K562 (cell line): Measurements from ENCODE around the gene MCL1. TPM values are rescaled to one million over a fixed set of nuclear protein-coding genes. Genes with fewer than 3 reads are reported as not detected.

ENCODE experiments used
- ATAC-seq: fragments of 200-7000 bp; cut with Tn5 transposase; 3 replicates; pipeline ENCODE4 v1.9.1; 2020; ENCODE audit warnings: moderate library complexity
- BruUV-seq: library from RNA; stranded (reverse); fragments of 400-500 nt; replicated peaks from 2 replicates; lab custom pipeline; 2021; lab: Mats Ljungman, UMichigan
- CTCF ChIA-PET: fragments of 300-600 bp; formaldehyde crosslinking; extraction: SDS; loops from one replicate; lab custom pipeline; 2021; ENCODE audit warnings: low intra/inter-chr PET ratio; lab: Yijun Ruan, JAX
- POLR2A ChIA-PET: fragments of 300-600, 350-650 bp; sonication (Branson Sonifier 250); formaldehyde crosslinking; extraction: SDS; loops from one replicate; lab custom pipeline; 2021; ENCODE audit warnings: antibody characterized with exemption, inconsistent platforms; lab: Yijun Ruan, JAX
- DNase-seq, 4 experiments: peaks; one replicate each; pipeline versions ENCODE4 v3.0.0 to v3.0.0-alpha.2; 2011 to 2018; ENCODE audit warnings: low spot score in 3 of 4, mixed read lengths in 3 of 4; ENCODE audit errors: extremely low read depth in 1 of 4
- FAIRE-seq: peaks from 2 replicates; lab custom pipeline; 2011; peaks lifted over from hg19 to GRCh38; lab: Jason Lieb, UNC
- H2AFZ ChIP-seq: 2 replicates; pipeline ENCODE4 v1.6.0; 2011; ENCODE audit warnings: low read depth, low read length, control low read depth, inconsistent platforms
- H3K27ac ChIP-seq: fragments of 200-600 bp; 3 replicates; pipeline ENCODE4 v1.8.0; 2011; ENCODE audit warnings: low read depth, mild to moderate bottlenecking, control low read depth, inconsistent platforms, low read length, moderate library complexity, mixed read lengths; ENCODE audit errors: extremely low read depth
- H3K27me3 ChIP-seq, 2 experiments: fragments of 300-600 bp in 1 of 2; 2 replicates in 1 of 2; 3 replicates in 1 of 2; pipeline versions ENCODE4 v1.6.0 to v1.8.0; 2011; ENCODE audit warnings: inconsistent platforms in 2 of 2, low read length in 2 of 2, mild to moderate bottlenecking in 1 of 2, mixed read lengths in 1 of 2, moderate library complexity in 1 of 2; ENCODE audit not compliant: control insufficient read depth in 2 of 2, insufficient read depth in 2 of 2
- H3K36me3 ChIP-seq: fragments of 300-600 bp; 3 replicates; pipeline ENCODE4 v1.8.0; 2011; ENCODE audit warnings: mild to moderate bottlenecking, low read length, inconsistent platforms; ENCODE audit not compliant: control insufficient read depth, insufficient read depth
- H3K4me1 ChIP-seq, 2 experiments: fragments of 200-600 bp in 1 of 2; replicated peaks in 1 of 2; 2 replicates in 1 of 2; 3 replicates in 1 of 2; pipeline versions ENCODE4 v1.5.1 to v1.8.0; 2011; ENCODE audit warnings: inconsistent platforms in 2 of 2, low read length in 2 of 2, mild to moderate bottlenecking in 1 of 2, mixed read lengths in 1 of 2, moderate library complexity in 1 of 2; ENCODE audit not compliant: control insufficient read depth in 2 of 2, insufficient read depth in 2 of 2
- H3K4me2 ChIP-seq: 2 replicates; pipeline ENCODE4 v1.6.1; 2011; ENCODE audit warnings: low read length, control low read depth, inconsistent platforms, mixed read lengths; ENCODE audit not compliant: insufficient read depth
- H3K4me3 ChIP-seq: fragments of 200-600 bp; sonication (generic), shearing (Covaris generic); 2 replicates; pipeline ENCODE4 v1.5.1; 2016; ENCODE audit warnings: control low read depth, inconsistent platforms
- H3K79me2 ChIP-seq: fragments of 200-600 bp; 3 replicates; pipeline ENCODE4 v1.8.0; 2011; ENCODE audit warnings: low read length, inconsistent platforms; ENCODE audit not compliant: control insufficient read depth, insufficient read depth
- H3K9ac ChIP-seq, 2 experiments: 2 replicates each; pipeline versions ENCODE4 v1.6.0 to v1.6.1; 2011; ENCODE audit warnings: low read depth in 2 of 2, low read length in 2 of 2, control low read depth in 1 of 2, inconsistent platforms in 1 of 2, mild to moderate bottlenecking in 1 of 2, mixed read lengths in 1 of 2; ENCODE audit not compliant: insufficient read depth in 1 of 2
- H3K9me1 ChIP-seq: one replicate; pipeline ENCODE4 v1.6.0; 2011; ENCODE audit warnings: inconsistent platforms, mild to moderate bottlenecking, low read length, moderate library complexity; ENCODE audit not compliant: control insufficient read depth, insufficient read depth
- H3K9me3 ChIP-seq: replicated peaks from 2 replicates; pipeline ENCODE4 v1.5.1; 2011; ENCODE audit warnings: low read depth, low read length, inconsistent platforms; ENCODE audit not compliant: control insufficient read depth, insufficient read depth
- H4K20me1 ChIP-seq: replicated peaks from 2 replicates; pipeline ENCODE4 v1.6.1; 2011; ENCODE audit warnings: low read length, inconsistent platforms, mixed read lengths; ENCODE audit not compliant: control insufficient read depth, insufficient read depth
- BACH1 ChIP-seq: fragments of 200-800 bp; sonication (Bioruptor generic); IDR thresholded peaks from 2 replicates; pipeline ENCODE4 v1.6.1; 2016; ENCODE audit warnings: missing genetic modification characterization, missing compliant biosample characterization
- CCNT2 ChIP-seq: IDR thresholded peaks from 2 replicates; pipeline ENCODE4 v1.6.1; 2011; ENCODE audit warnings: borderline replicate concordance, low read depth, mild to moderate bottlenecking, moderate library complexity, mixed read lengths, low read length; ENCODE audit not compliant: insufficient read length; ENCODE audit errors: extremely low read depth
- E2F1 ChIP-seq: sonication (generic); formaldehyde crosslinking; IDR thresholded peaks from 2 replicates; pipeline ENCODE4 v1.8.1; 2023; ENCODE audit warnings: mild to moderate bottlenecking, missing genetic modification reagents, moderate library complexity
- E2F3 ChIP-seq: fragments of 250-450 bp; sonication (Bioruptor Pico); IDR thresholded peaks from 2 replicates; pipeline ENCODE4 v1.4.0; 2020; ENCODE audit warnings: mild to moderate bottlenecking
- STAG1 ChIP-seq: sonication (generic); formaldehyde crosslinking; IDR thresholded peaks from 2 replicates; pipeline ENCODE4 v1.5.0; 2020; ENCODE audit warnings: missing genetic modification reagents, borderline replicate concordance
- ZBTB40 ChIP-seq, 2 experiments: fragments of 450-650 bp in 1 of 2; sonication (generic) in 1 of 2; formaldehyde crosslinking in 1 of 2; IDR thresholded peaks; 2 replicates each; pipeline versions ENCODE4 v1.7.1 to v1.9.0; 2016 to 2022; ENCODE audit warnings: inconsistent platforms in 1 of 2, mild to moderate bottlenecking in 1 of 2, missing genetic modification reagents in 1 of 2
- ZNF316 ChIP-seq: fragments of 450-650 bp; IDR thresholded peaks from 2 replicates; pipeline ENCODE4 v1.6.1; 2016
- WGBS: fragments of 100-300 bp; shearing (Covaris generic); methylation state at CpG from one replicate; pipeline ENCODE4 v1.1.6; 2016; ENCODE audit warnings: low coverage, mixed read lengths; ENCODE audit not compliant: insufficient coverage; ENCODE audit errors: missing lambda C conversion rate; 5-methylcytosine and 5-hydroxymethylcytosine counted together
- in situ Hi-C: fragments of 300-500 bp; cut with MboI; formaldehyde crosslinking; loops from 4 replicates; pipeline ENCODE4 v1.15.0; 2018; ENCODE audit warnings: inconsistent platforms, mixed read lengths
- intact Hi-C: fragments of 100-400 bp; cut with micrococcal nuclease; formaldehyde crosslinking; loops from 2 replicates; pipeline ENCODE4 v1.14.2; 2022
- polyA plus RNA-seq, 8 experiments: library from polyadenylated mRNA; depleted of rRNA in 4 of 8; stranded (reverse) in 5 of 8; unstranded in 3 of 8; fragments of >200 nt; fragmentation: Nextera tagmentation in 2 of 8; fragmentation: Illumina TruSeq in 1 of 8; extraction: Ambion mirVana in 2 of 8; extraction: Trizol in 1 of 8; gene quantifications; 2 replicates each; pipeline versions ENCODE4 v1.2.1 to v1.2.3, GENCODE V29; 2011 to 2014; ENCODE audit warnings: inconsistent platforms in 1 of 8, missing spikeins in 1 of 8
- total RNA-seq, 7 experiments: library from RNA; depleted of rRNA in 6 of 7; stranded (reverse); fragments of >200 nt in 6 of 7; fragmentation: Illumina TruSeq in 2 of 7; extraction: Trizol in 2 of 7; gene quantifications; 2 replicates each; pipeline versions ENCODE4 v1.2.1 to v1.2.3, GENCODE V29; 2011 to 2021; ENCODE audit warnings: low replicate concordance in 1 of 7
- TF ChIP-seq, protein P1 (sequence below): sonication (generic); formaldehyde crosslinking; IDR thresholded peaks from 2 replicates; pipeline ENCODE4 v1.8.0; 2022; ENCODE audit warnings: missing genetic modification reagents, mild to moderate bottlenecking, borderline replicate concordance

MCL1 gene
- total and polyA plus RNA-seq, 9 of the 15 experiments (the other 6 are each of a cell fraction or from before 2014, with no cell fraction given) = 27.1 to 224 (median 138) TPM

GRCh38 chr1:150559656-150560010, 19.8 kb downstream of the MCL1 start:
- H3K9ac ChIP-seq = peak overlapping the region; percentile 4 to 7; a peak in 2 of 4 replicates
- H3K4me1 ChIP-seq = peaks cover 38 to 77% of the 10 kb centered on the region in 2 experiments
- BruUV-seq = no TSS peak
- TF ChIP-seq ZNF316 (no peak), BACH1 (tag) (no peak), E2F3 (CRISPR knock-in tag) (no peak), ZBTB40 (IDR thresholded peaks at IDR 0.05) (no peak), ZBTB40 (CRISPR knock-in tag; IDR thresholded peaks at IDR 0.05) (no peak), E2F1 (no peak), CCNT2 (no peak), STAG1 (CRISPR knock-in tag) (peak; percentile 28; the same call in 1 of the 2 replicates)
- TF ChIP-seq, protein P1, sequence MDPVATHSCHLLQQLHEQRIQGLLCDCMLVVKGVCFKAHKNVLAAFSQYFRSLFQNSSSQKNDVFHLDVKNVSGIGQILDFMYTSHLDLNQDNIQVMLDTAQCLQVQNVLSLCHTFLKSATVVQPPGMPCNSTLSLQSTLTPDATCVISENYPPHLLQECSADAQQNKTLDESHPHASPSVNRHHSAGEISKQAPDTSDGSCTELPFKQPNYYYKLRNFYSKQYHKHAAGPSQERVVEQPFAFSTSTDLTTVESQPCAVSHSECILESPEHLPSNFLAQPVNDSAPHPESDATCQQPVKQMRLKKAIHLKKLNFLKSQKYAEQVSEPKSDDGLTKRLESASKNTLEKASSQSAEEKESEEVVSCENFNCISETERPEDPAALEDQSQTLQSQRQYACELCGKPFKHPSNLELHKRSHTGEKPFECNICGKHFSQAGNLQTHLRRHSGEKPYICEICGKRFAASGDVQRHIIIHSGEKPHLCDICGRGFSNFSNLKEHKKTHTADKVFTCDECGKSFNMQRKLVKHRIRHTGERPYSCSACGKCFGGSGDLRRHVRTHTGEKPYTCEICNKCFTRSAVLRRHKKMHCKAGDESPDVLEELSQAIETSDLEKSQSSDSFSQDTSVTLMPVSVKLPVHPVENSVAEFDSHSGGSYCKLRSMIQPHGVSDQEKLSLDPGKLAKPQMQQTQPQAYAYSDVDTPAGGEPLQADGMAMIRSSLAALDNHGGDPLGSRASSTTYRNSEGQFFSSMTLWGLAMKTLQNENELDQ (CRISPR knock-in tag) = no peak

More at GRCh38 chr1:150559656-150560010, 19.8 kb downstream of the MCL1 start:
- Histone ChIP-seq H3K27ac (no peak overlapping the region), H3K79me2 (peaks cover 46% of the 10 kb centered on the region), H3K36me3 (peaks cover 82% of the 10 kb centered on the region), H3K9me3 (no peaks in the 10 kb centered on the region), H3K27me3 (no peaks in the 10 kb centered on the region), H2AFZ (no peak overlapping the region), H4K20me1 (peaks cover 19% of the 10 kb centered on the region), H3K9me1 (peaks cover 6% of the 10 kb centered on the region), H3K4me2 (peak overlapping the region; percentile 36; the same call in 1 of the 2 replicates), H3K4me3 (no peak overlapping the region)
- in situ Hi-C loops = loop anchor here (10.0 kb wide), 1 partner anchor 435 kb away; no protein-coding TSS in a partner anchor
- ATAC-seq = no peak
- ChIA-PET CTCF (interaction anchor here (0.6 to 1.3 kb wide), 4 partner anchors 95 to 305 kb away, joined by 3 to 5 read pairs (median 4); no protein-coding TSS in a partner anchor), POLR2A (interaction anchor here (0.5 to 2.7 kb wide), 12 partner anchors 8 to 468 kb away, joined by 3 to 21 read pairs (median 4); partner anchors contain the start of genes ADAMTSL4 and MINDY1)
- 61% methylated on average over 9 of the region's 10 CpGs for WGBS
- FAIRE-seq = no peak
- intact Hi-C loops = loop anchor here (1.0 to 5.0 kb wide), 4 partner anchors 74 to 438 kb away; partner anchors contain the start of gene GOLPH3L
- no peak for DNase-seq
